H1 (cell line): ENCODE measurements around the gene TTC28. TPM values are rescaled to one million over a fixed set of nuclear protein-coding genes. Genes with fewer than 3 reads are reported as not detected.

ENCODE experiments used
- CTCF ChIA-PET: fragments of 300-600 bp; sonication (Branson Sonifier 250); formaldehyde crosslinking; loops from one replicate; lab custom pipeline; 2021; ENCODE audit not compliant: partially characterized antibody; lab: Charles Lee
- POLR2A ChIA-PET: fragments of 300-600 bp; sonication (Branson Sonifier 250); formaldehyde crosslinking; loops from one replicate; lab custom pipeline; 2021; ENCODE audit warnings: inconsistent platforms; ENCODE audit not compliant: partially characterized antibody; lab: Charles Lee
- DNase-seq, 2 experiments: peaks; one replicate each; pipeline versions ENCODE4 v3.0.0 to v3.0.0-alpha.2; 2010 to 2022; ENCODE audit warnings: low spot score in 2 of 2, low read depth in 1 of 2, mixed read lengths in 1 of 2
- FAIRE-seq: peaks from 2 replicates; lab custom pipeline; 2011; peaks lifted over from hg19 to GRCh38; lab: Jason Lieb, UNC
- H2AFZ ChIP-seq: 2 replicates; pipeline ENCODE4 v1.8.1; 2012; ENCODE audit warnings: low read length, inconsistent platforms
- H2AK5ac ChIP-seq: 2 replicates; pipeline ENCODE4 v1.6.1; 2013; ENCODE audit warnings: low read depth, low read length
- H2BK120ac ChIP-seq: replicated peaks from 2 replicates; pipeline ENCODE3; 2013; ENCODE audit warnings: low read depth, low read length, inconsistent platforms
- H2BK12ac ChIP-seq: 2 replicates; pipeline ENCODE4 v1.6.1; 2013; ENCODE audit warnings: low read depth, low read length
- H2BK15ac ChIP-seq: 2 replicates; pipeline ENCODE4 v1.6.1; 2013; ENCODE audit warnings: low read length
- H2BK20ac ChIP-seq: 2 replicates; pipeline ENCODE4 v1.6.1; 2013; ENCODE audit warnings: low read length
- H2BK5ac ChIP-seq: 2 replicates; pipeline ENCODE4 v1.6.1; 2013; ENCODE audit warnings: low read depth, low read length
- H3K14ac ChIP-seq: 2 replicates; pipeline ENCODE4 v1.6.1; 2013; ENCODE audit warnings: inconsistent platforms; ENCODE audit not compliant: insufficient read length
- H3K18ac ChIP-seq: 2 replicates; pipeline ENCODE4 v1.6.1; 2013; ENCODE audit warnings: low read length; ENCODE audit errors: extremely low read depth
- H3K23ac ChIP-seq: 2 replicates; pipeline ENCODE4 v1.6.1; 2013; ENCODE audit warnings: inconsistent platforms; ENCODE audit not compliant: insufficient read length
- H3K23me2 ChIP-seq: 2 replicates; pipeline ENCODE4 v1.6.1; 2013; ENCODE audit warnings: low read depth, low read length
- H3K27ac ChIP-seq: 2 replicates; pipeline ENCODE4 v1.6.1; 2011; ENCODE audit warnings: low read depth, low read length, inconsistent platforms
- H3K27me3 ChIP-seq, 4 experiments: replicated peaks in 1 of 4; 1 replicate in 1 of 4; 2 replicates in 3 of 4; pipeline versions ENCODE4 v1.6.1 to v1.8.1; 2011 to 2013; ENCODE audit warnings: low read length in 3 of 4, mild to moderate bottlenecking in 3 of 4, inconsistent platforms in 2 of 4, mixed read lengths in 2 of 4, moderate library complexity in 1 of 4; ENCODE audit not compliant: control insufficient read depth in 3 of 4, insufficient read depth in 3 of 4; ENCODE audit errors: extremely low read depth in 1 of 4
- H3K36me3 ChIP-seq, 4 experiments: 2 replicates each; pipeline versions ENCODE4 v1.6.1 to v1.8.1; 2011 to 2013; ENCODE audit warnings: mild to moderate bottlenecking in 4 of 4, low read length in 3 of 4, moderate library complexity in 2 of 4, control low read depth in 1 of 4, inconsistent platforms in 1 of 4; ENCODE audit not compliant: insufficient read depth in 4 of 4, control insufficient read depth in 2 of 4
- H3K4ac ChIP-seq: replicated peaks from 2 replicates; pipeline ENCODE3; 2013; ENCODE audit warnings: low read length, low read depth, mixed read lengths, inconsistent platforms; ENCODE audit not compliant: insufficient read length
- H3K4me1 ChIP-seq, 4 experiments: replicated peaks in 1 of 4; 1 replicate in 1 of 4; 2 replicates in 3 of 4; pipeline versions ENCODE4 v1.6.1 to v1.8.1; 2011 to 2013; ENCODE audit warnings: low read length in 3 of 4, inconsistent platforms in 2 of 4, mixed read lengths in 1 of 4; ENCODE audit not compliant: insufficient read depth in 4 of 4, control insufficient read depth in 3 of 4
- H3K4me2 ChIP-seq, 2 experiments: 2 replicates each; pipeline versions ENCODE4 v1.6.1 to v1.8.1; 2011 to 2013; ENCODE audit warnings: low read depth in 2 of 2, low read length in 2 of 2, control low read depth in 1 of 2, inconsistent platforms in 1 of 2, mild to moderate bottlenecking in 1 of 2; ENCODE audit not compliant: insufficient read depth in 1 of 2
- H3K4me3 ChIP-seq, 4 experiments: fragments of 200-600, 300-600 bp in 1 of 4; sonication (generic), shearing (Covaris generic), sonication (Bioruptor Twin) in 1 of 4; 2 replicates each; pipeline versions ENCODE4 v1.5.1 to v1.8.1; 2011 to 2016; ENCODE audit warnings: low read length in 4 of 4, low read depth in 3 of 4, control low read depth in 2 of 4, inconsistent platforms in 2 of 4, mild to moderate bottlenecking in 2 of 4, mixed read lengths in 1 of 4, moderate library complexity in 1 of 4; ENCODE audit not compliant: insufficient read depth in 2 of 4; ENCODE audit errors: extremely low read depth in 1 of 4
- H3K56ac ChIP-seq: replicated peaks from 2 replicates; pipeline ENCODE3; 2013; ENCODE audit warnings: low read depth, mild to moderate bottlenecking, mixed read lengths, low read length, inconsistent platforms; ENCODE audit not compliant: insufficient read length
- H3K79me1 ChIP-seq: 2 replicates; pipeline ENCODE4 v1.6.1; 2013; ENCODE audit warnings: low read depth, low read length, control low read depth
- H3K79me2 ChIP-seq, 2 experiments: 2 replicates each; pipeline versions ENCODE4 v1.6.1 to v1.8.1; 2012 to 2013; ENCODE audit warnings: low read length in 2 of 2, mild to moderate bottlenecking in 2 of 2, inconsistent platforms in 1 of 2; ENCODE audit not compliant: insufficient read depth in 2 of 2, control insufficient read depth in 1 of 2
- H3K9ac ChIP-seq, 4 experiments: replicated peaks in 1 of 4; 1 replicate in 1 of 4; 2 replicates in 3 of 4; pipeline versions ENCODE4 v1.6.1 to v1.8.1; 2011 to 2013; ENCODE audit warnings: low read depth in 3 of 4, low read length in 3 of 4, control low read depth in 2 of 4, mild to moderate bottlenecking in 2 of 4, moderate library complexity in 2 of 4, inconsistent platforms in 1 of 4; ENCODE audit errors: extremely low read depth in 1 of 4
- H3K9me3 ChIP-seq, 2 experiments: 2 replicates each; pipeline versions ENCODE4 v1.6.1 to v1.8.1; 2012 to 2013; ENCODE audit warnings: mild to moderate bottlenecking in 2 of 2, moderate library complexity in 2 of 2, control low read depth in 1 of 2, inconsistent platforms in 1 of 2, low read depth in 1 of 2, low read length in 1 of 2, mixed read lengths in 1 of 2; ENCODE audit not compliant: insufficient read depth in 2 of 2
- H4K20me1 ChIP-seq, 2 experiments: replicated peaks in 1 of 2; 2 replicates each; pipeline versions ENCODE3 to v1.8.1; 2011 to 2013; ENCODE audit warnings: inconsistent platforms in 2 of 2, low read length in 2 of 2, mild to moderate bottlenecking in 1 of 2; ENCODE audit not compliant: insufficient read depth in 2 of 2, control insufficient read depth in 1 of 2
- H4K5ac ChIP-seq: 2 replicates; pipeline ENCODE4 v1.6.1; 2013; ENCODE audit warnings: low read length, low read depth, mixed read lengths, inconsistent platforms; ENCODE audit not compliant: insufficient read length
- H4K8ac ChIP-seq: 2 replicates; pipeline ENCODE4 v1.8.0; 2013; ENCODE audit warnings: mild to moderate bottlenecking, moderate library complexity, low read length, inconsistent platforms; ENCODE audit not compliant: insufficient read depth; ENCODE audit errors: extremely low read depth
- H4K91ac ChIP-seq: replicated peaks from 2 replicates; pipeline ENCODE3; 2013; ENCODE audit warnings: low read length, mixed read lengths, inconsistent platforms; ENCODE audit not compliant: insufficient read length
- BCL11A ChIP-seq, 2 experiments: IDR thresholded peaks; one replicate each; pipeline ENCODE4 v1.6.1; 2011; ENCODE audit warnings: low read depth in 2 of 2, low read length in 2 of 2, mild to moderate bottlenecking in 2 of 2
- CHD1 ChIP-seq: IDR thresholded peaks from 2 replicates; pipeline ENCODE4 v1.6.1; 2012; ENCODE audit warnings: low read depth, low read length, improper control_type of control experiment
- CTBP2 ChIP-seq: IDR thresholded peaks from 2 replicates; pipeline ENCODE4 v1.7.0; 2011; ENCODE audit warnings: borderline replicate concordance, mild to moderate bottlenecking, moderate library complexity, mixed read lengths, low read length; ENCODE audit not compliant: insufficient read depth, insufficient read length
- POU5F1 ChIP-seq: IDR thresholded peaks from 2 replicates; pipeline ENCODE4 v1.6.1; 2011; ENCODE audit warnings: low read depth, mild to moderate bottlenecking, low read length, moderate library complexity
- RAD21 ChIP-seq, 2 experiments: IDR thresholded peaks in 1 of 2; conservative IDR thresholded peaks in 1 of 2; 2 replicates each; pipeline ENCODE4 v1.6.1; 2011; ENCODE audit warnings: low read depth in 2 of 2, low read length in 2 of 2, improper control_type of control experiment in 1 of 2, inconsistent platforms in 1 of 2, mild to moderate bottlenecking in 1 of 2, moderate library complexity in 1 of 2
- RBBP5 ChIP-seq: IDR thresholded peaks from 2 replicates; pipeline ENCODE4 v1.7.1; 2012; ENCODE audit warnings: low read depth, mild to moderate bottlenecking, inconsistent platforms, low read length, moderate library complexity, borderline replicate concordance
- SRF ChIP-seq: IDR thresholded peaks from 2 replicates; pipeline ENCODE4 v1.6.1; 2011; ENCODE audit warnings: mild to moderate bottlenecking, low read depth, low read length, moderate library complexity
- WGBS, 2 experiments: shearing (Covaris generic) in 1 of 2; methylation state at CpG; one replicate each; pipeline versions ENCODE4 v1.1.6 to v1.1.7; 2013 to 2015; ENCODE audit warnings: low lambda C conversion rate in 2 of 2, mixed read lengths in 2 of 2, inconsistent platforms in 1 of 2, low coverage in 1 of 2, missing lambda C conversion rate in 1 of 2; ENCODE audit not compliant: insufficient replicate concordance in 2 of 2, insufficient coverage in 1 of 2, insufficient read length in 1 of 2; ENCODE audit errors: extremely low coverage in 1 of 2, missing lambda C conversion rate in 1 of 2; 5-methylcytosine and 5-hydroxymethylcytosine counted together
- polyA plus RNA-seq, 7 experiments: library from polyadenylated mRNA; depleted of rRNA in 3 of 7; stranded (reverse) in 5 of 7; unstranded in 2 of 7; fragments of >200 nt in 5 of 7; fragments of 200-250 nt in 2 of 7; gene quantifications; 1 replicate in 5 of 7; 2 replicates in 1 of 7; 4 replicates in 1 of 7; pipeline versions ENCODE4 v1.2.1 to v1.2.3, GENCODE V29; 2011 to 2013; ENCODE audit warnings: missing spikeins in 2 of 7, mixed read lengths in 2 of 7
- total RNA-seq: library from RNA; stranded (reverse); fragmentation: NEBNext Ultra II Directional; extraction: Animal tissue kit (Norgen Biotek cat#: 25700); gene quantifications from 2 replicates; pipeline ENCODE4 v1.2.1, GENCODE V29; 2021

The TTC28 gene
- total and polyA plus RNA-seq, 2 of the 8 experiments (the other 6 are each of a cell fraction or from before 2014, with no cell fraction given), result 2.6 to 12.6 TPM

DNA sequence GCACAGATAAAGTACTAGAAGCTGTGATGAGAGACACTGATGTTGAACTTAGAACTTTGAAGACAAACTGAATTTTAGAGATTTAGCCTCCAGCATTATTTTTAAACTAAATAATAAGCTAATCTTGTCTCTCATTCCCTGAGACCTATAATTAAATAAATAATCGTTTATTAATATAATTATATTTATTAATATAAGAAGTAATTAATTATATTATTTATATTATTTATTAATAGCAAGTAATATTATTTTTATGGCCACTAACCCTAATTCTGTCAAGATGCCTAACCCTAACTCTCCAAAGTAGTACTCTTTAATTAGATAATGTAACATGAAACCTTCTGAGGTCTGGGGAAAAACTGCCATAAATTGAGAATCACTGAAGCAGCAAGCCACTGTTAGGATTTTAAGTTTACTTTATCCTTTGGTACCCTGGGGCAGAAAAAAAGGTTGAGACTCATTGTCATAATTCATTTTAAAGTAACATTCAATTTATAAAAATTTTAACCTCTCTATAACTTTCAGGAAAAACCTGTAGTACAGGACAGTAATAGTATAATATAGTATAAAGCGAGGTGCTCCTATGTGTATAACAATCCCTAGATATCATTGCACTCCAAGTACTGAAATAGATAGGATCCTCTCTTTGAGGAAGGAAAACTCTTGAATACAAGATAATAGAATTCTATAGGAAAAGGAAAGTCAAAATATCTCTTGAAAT, 85.4 kb downstream of the TTC28 start:
- H4K5ac ChIP-seq, result no peak overlapping the region
- H3K4me2 ChIP-seq, result no peak overlapping the region
- no peak overlapping the region for H2BK12ac ChIP-seq
- H3K14ac ChIP-seq, result no peak overlapping the region
- H3K4ac ChIP-seq, result no peak overlapping the region
- H4K20me1 ChIP-seq, result peaks cover 0 to 1% of the 10 kb centered on the region in 2 experiments
- H3K18ac ChIP-seq, result no peak overlapping the region
- no peaks in the 10 kb centered on the region for H3K36me3 ChIP-seq
- no peak overlapping the region for H3K9ac ChIP-seq
- H2AFZ ChIP-seq, result no peak overlapping the region
- no peak overlapping the region for H2BK5ac ChIP-seq
- no peak overlapping the region for H4K8ac ChIP-seq
- H4K91ac ChIP-seq, result no peak overlapping the region
- H3K79me2 ChIP-seq, result no peaks in the 10 kb centered on the region
- no peak for FAIRE-seq
- H3K56ac ChIP-seq, result no peak overlapping the region
- ChIA-PET POLR2A (no interaction called here), CTCF (interaction anchor here (0.6 to 1.9 kb wide), 11 partner anchors 9 to 574 kb away, joined by 3 to 16 read pairs (median 3); no protein-coding TSS in a partner anchor)
- DNase-seq, result no peak
- 80% methylated on average over 2 of the region's 2 CpGs; no CpG with 5 or more reads in 1 of the 2 experiments for WGBS, 2 experiments
- TF ChIP-seq BCL11A (IDR thresholded peaks at IDR 0.05; ENCODE audit: low read depth in 2 of 2, low read length in 2 of 2) (no peak), POU5F1 (no peak), CTBP2 (no peak), CHD1 (no peak), SRF (no peak), RAD21 (IDR thresholded peaks at IDR 0.05 in 1 of 2, conservative IDR thresholded peaks at IDR 0.05 in 1 of 2; ENCODE audit: low read depth in 2 of 2, low read length in 2 of 2) (no peak), RBBP5 (no peak)
- H3K23ac ChIP-seq, result no peak overlapping the region
- H3K27me3 ChIP-seq, result no peaks in the 10 kb centered on the region
- H2AK5ac ChIP-seq, result no peak overlapping the region
- H2BK15ac ChIP-seq, result no peak overlapping the region
- H3K4me1 ChIP-seq, result no peaks in the 10 kb centered on the region
- H3K27ac ChIP-seq, result no peak overlapping the region
- no peaks in the 10 kb centered on the region for H3K79me1 ChIP-seq
- no peak overlapping the region for H3K4me3 ChIP-seq
- H2BK120ac ChIP-seq, result no peak overlapping the region
- H2BK20ac ChIP-seq, result no peak overlapping the region
- H3K23me2 ChIP-seq, result no peaks in the 10 kb centered on the region
- H3K9me3 ChIP-seq, result no peaks in the 10 kb centered on the region
